Measurements from ENCODE around the gene LAMB3. TPM values are rescaled to one million over a fixed set of nuclear protein-coding genes. Genes with fewer than 3 reads are reported as not detected.

LAMB3 gene
- total and polyA plus RNA-seq, 2 donors (not counting 1 experiment from before 2014, with no cell fraction given), result 0.33 to 0.37 TPM

DNA sequence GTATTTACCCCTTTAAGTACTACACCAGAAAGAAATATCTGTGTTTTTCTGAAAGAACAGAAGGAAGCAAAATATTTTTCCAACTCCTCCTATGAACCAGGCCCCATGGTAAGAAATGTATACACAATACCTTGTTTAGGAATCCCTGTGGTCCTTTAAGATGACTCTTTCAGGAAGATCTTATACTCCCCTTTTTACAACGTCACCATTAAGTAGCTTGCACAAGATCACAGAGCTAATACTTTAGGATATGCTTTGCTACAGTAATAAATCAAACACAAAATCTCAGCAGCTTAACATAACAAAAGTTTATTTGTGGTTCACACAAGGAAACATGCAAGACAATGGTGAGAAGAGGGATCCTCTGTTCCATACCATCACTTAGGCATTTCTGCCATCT lies 8.8 kb upstream of the LAMB3 start:
- no peak for DNase-seq
- H4K20me1 ChIP-seq (ENCODE audit: control insufficient read depth, insufficient read depth, low read length, poor library complexity, severe bottlenecking), result no peaks in the 10 kb centered on the region
- Mint-ChIP-seq H3K4me3 (no peak overlapping the region), H3K27ac (no peak overlapping the region), H3K4me1 (peaks cover 6% of the 10 kb centered on the region), H3K9me3 (ENCODE audit: insufficient read depth) (no peaks in the 10 kb centered on the region), H3K27me3 (peaks cover 18% of the 10 kb centered on the region)
- H3K4me2 ChIP-seq (replicated peaks; ENCODE audit: low read depth, low read length, poor library complexity, severe bottlenecking), result no peak overlapping the region
- H3K4me3 ChIP-seq (ENCODE audit: control extremely low read depth in 1 of 5, extremely low read depth in 1 of 5, insufficient read depth in 1 of 5, low read depth in 2 of 5, low read length in 4 of 5), result no peak overlapping the region
- no peak overlapping the region for H3K27ac ChIP-seq (ENCODE audit: low read length in 2 of 2)
- CTCF ChIA-PET, result interaction anchor here (1.6 to 1.8 kb wide), 2 partner anchors 32 to 37 kb away, joined by 3 to 5 read pairs; no protein-coding TSS in a partner anchor
- no peak overlapping the region for H2AFZ ChIP-seq (ENCODE audit: insufficient read depth, low read depth, low read length, poor library complexity, severe bottlenecking)
- POLR2A ChIA-PET, result no interaction called here
- intact Hi-C loops (cut with micrococcal nuclease), result no loop called here
- no peaks in the 10 kb centered on the region for H3K36me3 ChIP-seq (replicated peaks in 1 of 2; ENCODE audit: control extremely low read depth in 1 of 2, control insufficient read depth in 1 of 2, extremely low read depth in 1 of 2, insufficient read depth in 2 of 2, low read length in 1 of 2)
- WGBS (ENCODE audit: insufficient coverage), result no CpG with 5 or more reads among the region's 1 CpG
- ATAC-seq (ENCODE audit: low read depth), result no peak
- TF ChIP-seq, protein P1, sequence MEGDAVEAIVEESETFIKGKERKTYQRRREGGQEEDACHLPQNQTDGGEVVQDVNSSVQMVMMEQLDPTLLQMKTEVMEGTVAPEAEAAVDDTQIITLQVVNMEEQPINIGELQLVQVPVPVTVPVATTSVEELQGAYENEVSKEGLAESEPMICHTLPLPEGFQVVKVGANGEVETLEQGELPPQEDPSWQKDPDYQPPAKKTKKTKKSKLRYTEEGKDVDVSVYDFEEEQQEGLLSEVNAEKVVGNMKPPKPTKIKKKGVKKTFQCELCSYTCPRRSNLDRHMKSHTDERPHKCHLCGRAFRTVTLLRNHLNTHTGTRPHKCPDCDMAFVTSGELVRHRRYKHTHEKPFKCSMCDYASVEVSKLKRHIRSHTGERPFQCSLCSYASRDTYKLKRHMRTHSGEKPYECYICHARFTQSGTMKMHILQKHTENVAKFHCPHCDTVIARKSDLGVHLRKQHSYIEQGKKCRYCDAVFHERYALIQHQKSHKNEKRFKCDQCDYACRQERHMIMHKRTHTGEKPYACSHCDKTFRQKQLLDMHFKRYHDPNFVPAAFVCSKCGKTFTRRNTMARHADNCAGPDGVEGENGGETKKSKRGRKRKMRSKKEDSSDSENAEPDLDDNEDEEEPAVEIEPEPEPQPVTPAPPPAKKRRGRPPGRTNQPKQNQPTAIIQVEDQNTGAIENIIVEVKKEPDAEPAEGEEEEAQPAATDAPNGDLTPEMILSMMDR (IDR thresholded peaks at IDR 0.05), result no peak
- TF ChIP-seq EZH2 (IDR thresholded peaks at IDR 0.05; ENCODE audit: borderline replicate concordance, insufficient read depth, low read depth, low read length, poor library complexity, severe bottlenecking), result no peak
- peaks cover 0 to 8% (median 0%) of the 10 kb centered on the region in 4 experiments for H3K27me3 ChIP-seq (replicated peaks in 1 of 4; ENCODE audit: control extremely low read depth in 1 of 4, control insufficient read depth in 3 of 4, insufficient read depth in 4 of 4, low read length in 3 of 4)
- no peaks in the 10 kb centered on the region for H3K79me2 ChIP-seq (ENCODE audit: control insufficient read depth, insufficient read depth, low read length)
- no peak overlapping the region for H3K9ac ChIP-seq (ENCODE audit: low read length)
- peaks cover 5% of the 10 kb centered on the region in 2 donors for H3K4me1 ChIP-seq (ENCODE audit: control insufficient read depth in 2 of 2, insufficient read depth in 2 of 2, low read length in 2 of 2)
- H3K9me3 ChIP-seq (ENCODE audit: control extremely low read depth in 1 of 3, control insufficient read depth in 2 of 3, insufficient read depth in 1 of 3, low read length in 2 of 3), result no peaks in the 10 kb centered on the region

DNA sequence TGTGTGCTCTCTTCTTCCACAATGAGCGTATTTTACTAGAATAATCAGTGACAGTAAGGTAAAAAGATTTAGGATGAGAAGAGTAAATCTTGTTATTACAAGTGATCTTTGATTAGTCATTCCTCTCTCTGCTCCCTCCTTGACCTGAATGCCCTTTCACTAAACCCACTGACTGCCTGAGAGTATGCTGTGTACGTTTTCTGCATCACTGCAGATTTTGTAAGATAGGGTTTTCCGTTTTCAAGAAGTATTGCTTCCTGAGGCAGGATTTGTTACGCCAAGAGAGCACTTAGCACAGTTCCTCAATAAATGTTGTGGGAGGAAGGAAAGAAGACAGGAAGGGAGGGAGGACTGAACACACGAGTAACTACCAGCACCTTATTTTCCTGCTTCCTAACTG lies 7.7 kb upstream of the LAMB3 start:
- 0% methylated on average over 1 of the region's 5 CpGs for WGBS (ENCODE audit: insufficient coverage)
- Histone ChIP-seq H2AFZ (ENCODE audit: insufficient read depth, low read depth, low read length, poor library complexity, severe bottlenecking) (no peak overlapping the region), H3K4me1 (ENCODE audit: control insufficient read depth in 2 of 2, insufficient read depth in 2 of 2, low read length in 2 of 2) (peaks cover 5% of the 10 kb centered on the region in 2 donors), H3K9ac (ENCODE audit: low read length) (no peak overlapping the region), H4K20me1 (ENCODE audit: control insufficient read depth, insufficient read depth, low read length, poor library complexity, severe bottlenecking) (no peaks in the 10 kb centered on the region), H3K4me3 (ENCODE audit: control extremely low read depth in 1 of 5, extremely low read depth in 1 of 5, insufficient read depth in 1 of 5, low read depth in 2 of 5, low read length in 4 of 5) (no peak overlapping the region), H3K79me2 (ENCODE audit: control insufficient read depth, insufficient read depth, low read length) (no peaks in the 10 kb centered on the region), H3K9me3 (ENCODE audit: control extremely low read depth in 1 of 3, control insufficient read depth in 2 of 3, insufficient read depth in 1 of 3, low read length in 2 of 3) (no peaks in the 10 kb centered on the region), H3K36me3 (replicated peaks in 1 of 2; ENCODE audit: control extremely low read depth in 1 of 2, control insufficient read depth in 1 of 2, extremely low read depth in 1 of 2, insufficient read depth in 2 of 2, low read length in 1 of 2) (no peaks in the 10 kb centered on the region), H3K4me2 (replicated peaks; ENCODE audit: low read depth, low read length, poor library complexity, severe bottlenecking) (no peak overlapping the region), H3K27me3 (replicated peaks in 1 of 4; ENCODE audit: control extremely low read depth in 1 of 4, control insufficient read depth in 3 of 4, insufficient read depth in 4 of 4, low read length in 3 of 4) (peaks cover 0 to 8% (median 0%) of the 10 kb centered on the region in 4 experiments), H3K27ac (ENCODE audit: low read length in 2 of 2) (no peak overlapping the region)
- Mint-ChIP-seq H3K27ac (no peak overlapping the region), H3K27me3 (peaks cover 18% of the 10 kb centered on the region), H3K4me1 (peaks cover 6% of the 10 kb centered on the region), H3K9me3 (ENCODE audit: insufficient read depth) (no peaks in the 10 kb centered on the region), H3K4me3 (no peak overlapping the region)
- ChIA-PET CTCF (no interaction called here), POLR2A (no interaction called here)
- intact Hi-C loops (cut with micrococcal nuclease), result no loop called here
- TF ChIP-seq, protein P1 (IDR thresholded peaks at IDR 0.05), result no peak
- no peak for TF ChIP-seq EZH2 (IDR thresholded peaks at IDR 0.05; ENCODE audit: borderline replicate concordance, insufficient read depth, low read depth, low read length, poor library complexity, severe bottlenecking)
- ATAC-seq (ENCODE audit: low read depth) (no peak), DNase-seq (no peak)
